GM23338 (cell line): ENCODE measurements around the gene CLDN15.

Experiments used
- CREB1 ChIP-seq: fragments of 250-450 bp; sonication (Bioruptor Pico); IDR thresholded peaks from 2 replicates; pipeline ENCODE4 v1.5.0; 2020; ENCODE audit warnings: low read depth, mild to moderate bottlenecking, moderate library complexity
- CTCF ChIP-seq, 2 experiments: fragments of 200-600 bp in 1 of 2; sonication (generic) in 1 of 2; conservative IDR thresholded peaks; 2 replicates each; pipeline versions ENCODE4 v1.5.1 to v1.6.1; 2016 to 2017; ENCODE audit warnings: antibody characterized with exemption in 2 of 2, low read depth in 2 of 2, mild to moderate bottlenecking in 2 of 2, moderate library complexity in 1 of 2
- EZH2 ChIP-seq: fragments of 200-600 bp; sonication (generic); IDR thresholded peaks from one replicate; pipeline ENCODE4 v1.8.0; 2017; ENCODE audit warnings: antibody characterized with exemption, mild to moderate bottlenecking, low read depth; ENCODE audit not compliant: unreplicated experiment
- EZH2phosphoT487 ChIP-seq: fragments of 200-600 bp; sonication (generic); IDR thresholded peaks from one replicate; pipeline ENCODE4 v1.8.1; 2018; ENCODE audit warnings: antibody characterized with exemption; ENCODE audit not compliant: unreplicated experiment
- JUNB ChIP-seq: IDR thresholded peaks from one replicate; pipeline ENCODE4 v1.6.1; 2016; ENCODE audit warnings: antibody characterized with exemption; ENCODE audit not compliant: unreplicated experiment
- POLR2AphosphoS5 ChIP-seq: IDR thresholded peaks from 2 replicates; pipeline ENCODE4 v1.6.1; 2016; ENCODE audit warnings: antibody characterized with exemption, low read depth
- REST ChIP-seq: IDR thresholded peaks from one replicate; pipeline ENCODE4 v1.6.1; 2018; ENCODE audit warnings: antibody characterized with exemption; ENCODE audit not compliant: unreplicated experiment
- ZNF114 ChIP-seq: fragments of 250-450 bp; sonication (Bioruptor Pico); IDR thresholded peaks from 2 replicates; pipeline ENCODE4 v1.5.0; 2020; ENCODE audit warnings: mild to moderate bottlenecking, moderate library complexity

- TF ChIP-seq CTCF (conservative IDR thresholded peaks at IDR 0.05; ENCODE audit: low read depth in 2 of 2) (no peak), JUNB (no peak), POLR2AphosphoS5 (no peak), EZH2 (no peak), ZNF114 (CRISPR knock-in tag) (no peak), CREB1 (CRISPR knock-in tag) (no peak), EZH2phosphoT487 (no peak), REST (no peak)
Observed at GRCh38 chr7:101205901-101206664, 31.5 kb downstream of the CLDN15 start.
